ENCODE measurements around the gene EEPD1. TPM values are rescaled to one million over a fixed set of nuclear protein-coding genes. Genes with fewer than 3 reads are reported as not detected.

EEPD1 gene
- total RNA-seq, 6 experiments from 2014 or later, result 0.95 to 2.7 (median 1.5) TPM

DNA sequence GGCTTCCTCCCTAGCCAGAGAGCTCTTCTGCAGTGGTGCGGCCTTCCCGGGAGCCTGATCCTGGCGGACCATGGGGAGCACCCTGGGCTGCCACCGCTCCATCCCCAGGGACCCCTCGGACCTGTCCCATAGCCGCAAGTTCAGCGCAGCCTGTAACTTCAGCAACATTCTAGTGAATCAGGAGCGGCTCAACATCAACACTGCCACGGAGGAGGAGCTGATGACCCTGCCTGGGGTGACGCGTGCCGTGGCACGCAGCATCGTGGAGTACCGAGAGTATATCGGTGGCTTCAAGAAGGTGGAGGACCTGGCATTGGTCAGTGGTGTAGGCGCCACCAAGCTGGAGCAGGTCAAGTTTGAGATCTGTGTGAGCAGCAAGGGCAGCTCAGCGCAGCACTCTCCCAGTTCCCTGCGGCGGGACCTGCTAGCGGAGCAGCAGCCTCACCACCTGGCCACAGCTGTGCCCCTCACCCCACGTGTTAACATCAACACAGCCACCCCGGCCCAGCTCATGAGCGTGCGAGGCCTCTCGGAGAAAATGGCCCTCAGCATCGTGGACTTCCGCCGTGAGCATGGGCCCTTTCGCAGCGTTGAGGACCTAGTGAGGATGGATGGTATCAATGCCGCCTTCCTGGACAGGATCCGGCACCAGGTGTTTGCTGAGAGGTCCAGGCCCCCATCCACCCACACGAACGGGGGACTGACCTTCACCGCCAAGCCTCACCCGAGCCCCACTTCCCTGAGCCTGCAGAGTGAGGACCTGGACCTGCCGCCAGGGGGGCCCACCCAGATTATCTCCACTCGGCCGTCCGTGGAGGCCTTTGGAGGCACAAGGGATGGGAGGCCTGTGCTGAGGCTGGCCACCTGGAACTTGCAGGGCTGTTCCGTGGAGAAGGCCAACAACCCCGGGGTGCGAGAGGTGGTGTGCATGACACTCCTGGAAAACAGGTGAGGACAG is 1.5 kb downstream of the EEPD1 start:
- Mint-ChIP-seq H3K4me3 (peak overlapping the region; percentile 84), H3K27me3 (ENCODE audit: insufficient read depth) (peaks cover under 1% of the 10 kb centered on the region; the same call in 1 of the 2 replicates), H3K36me3 (ENCODE audit: low read depth) (no peaks in the 10 kb centered on the region), H3K4me1 (ENCODE audit: low read depth) (peaks cover 38% of the 10 kb centered on the region), H3K9me3 (no peaks in the 10 kb centered on the region), H3K27ac (no peak overlapping the region)
- DNase-seq, result no peak
- TF ChIP-seq, protein P1, sequence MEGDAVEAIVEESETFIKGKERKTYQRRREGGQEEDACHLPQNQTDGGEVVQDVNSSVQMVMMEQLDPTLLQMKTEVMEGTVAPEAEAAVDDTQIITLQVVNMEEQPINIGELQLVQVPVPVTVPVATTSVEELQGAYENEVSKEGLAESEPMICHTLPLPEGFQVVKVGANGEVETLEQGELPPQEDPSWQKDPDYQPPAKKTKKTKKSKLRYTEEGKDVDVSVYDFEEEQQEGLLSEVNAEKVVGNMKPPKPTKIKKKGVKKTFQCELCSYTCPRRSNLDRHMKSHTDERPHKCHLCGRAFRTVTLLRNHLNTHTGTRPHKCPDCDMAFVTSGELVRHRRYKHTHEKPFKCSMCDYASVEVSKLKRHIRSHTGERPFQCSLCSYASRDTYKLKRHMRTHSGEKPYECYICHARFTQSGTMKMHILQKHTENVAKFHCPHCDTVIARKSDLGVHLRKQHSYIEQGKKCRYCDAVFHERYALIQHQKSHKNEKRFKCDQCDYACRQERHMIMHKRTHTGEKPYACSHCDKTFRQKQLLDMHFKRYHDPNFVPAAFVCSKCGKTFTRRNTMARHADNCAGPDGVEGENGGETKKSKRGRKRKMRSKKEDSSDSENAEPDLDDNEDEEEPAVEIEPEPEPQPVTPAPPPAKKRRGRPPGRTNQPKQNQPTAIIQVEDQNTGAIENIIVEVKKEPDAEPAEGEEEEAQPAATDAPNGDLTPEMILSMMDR (IDR thresholded peaks at IDR 0.05), result no peak; the same call in 1 of the 2 replicates

DNA sequence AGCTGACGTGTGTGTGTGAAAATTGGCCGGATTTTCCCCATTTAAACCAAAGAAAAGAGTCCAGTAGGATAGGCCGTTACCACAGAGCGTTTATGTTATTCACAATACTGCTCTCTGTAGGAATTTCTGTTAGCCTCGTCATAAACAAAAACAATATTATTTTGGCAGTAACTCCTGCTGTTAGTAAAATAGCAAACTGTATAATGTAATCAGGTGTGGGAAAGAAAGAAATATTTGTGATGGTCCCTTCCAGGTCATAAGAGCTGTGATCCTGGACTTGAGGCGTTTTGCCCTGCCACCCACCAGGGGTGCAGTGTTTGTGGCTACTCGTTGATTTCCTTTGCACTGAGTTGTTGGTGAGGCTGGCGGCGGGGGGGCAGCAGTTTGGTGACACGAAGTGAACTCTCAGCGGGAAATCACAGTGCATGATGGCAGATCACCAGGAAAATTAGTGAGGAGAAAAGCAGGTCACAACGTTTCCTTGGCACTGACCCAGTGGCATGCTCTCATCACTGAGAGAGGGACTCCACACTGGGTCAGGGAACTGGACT is 2.8 kb downstream of the EEPD1 start:
- Mint-ChIP-seq H3K27me3 (ENCODE audit: insufficient read depth) (0 out of 2 replicates have a peak, but pooled peaks cover 3% of the 10 kb centered on the region), H3K36me3 (ENCODE audit: low read depth) (no peaks in the 10 kb centered on the region), H3K4me1 (ENCODE audit: low read depth) (peaks cover 38% of the 10 kb centered on the region), H3K27ac (no peak overlapping the region), H3K9me3 (no peaks in the 10 kb centered on the region), H3K4me3 (no peak overlapping the region)
- DNase-seq, result no peak
- TF ChIP-seq, protein P1 (IDR thresholded peaks at IDR 0.05), result no peak

DNA sequence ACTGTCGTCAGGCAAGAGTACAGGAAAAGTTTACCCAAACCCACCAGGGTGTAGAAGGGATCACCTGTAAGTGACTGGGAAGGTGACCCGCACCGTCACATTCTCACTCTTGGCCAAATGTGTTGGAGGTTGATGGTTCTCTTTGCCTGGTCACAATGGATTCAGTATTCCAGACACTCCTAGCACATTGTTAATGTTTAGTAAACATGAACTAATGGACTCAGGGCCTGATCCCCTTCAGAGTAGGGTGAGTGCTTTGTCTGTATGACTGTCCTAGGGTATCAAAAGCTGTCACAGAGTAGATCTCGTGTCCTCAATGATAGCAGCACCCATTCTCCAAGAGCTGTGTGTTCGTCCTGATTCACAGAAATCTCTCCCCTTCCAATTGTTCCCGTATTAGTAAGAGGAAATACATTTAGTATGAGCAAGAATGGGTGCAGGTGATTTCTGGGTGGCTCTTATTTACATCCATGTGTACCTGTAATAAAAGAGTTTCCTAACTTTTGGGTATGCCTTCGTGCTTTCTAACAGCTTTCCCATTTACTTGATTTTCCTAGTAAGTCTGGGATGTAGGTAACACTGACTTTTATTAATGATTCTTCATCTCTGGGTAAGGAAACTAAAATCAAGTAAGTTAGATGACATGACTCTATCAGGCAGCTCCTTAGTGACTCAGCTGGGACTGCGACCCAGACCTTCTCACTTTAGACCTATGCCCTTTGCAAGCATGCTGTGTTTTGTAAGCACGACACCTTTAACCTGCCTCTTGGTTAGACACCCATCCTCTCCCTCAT is 4.7 kb downstream of the EEPD1 start:
- Mint-ChIP-seq H3K27ac (no peak overlapping the region; the same call in 1 of the 2 replicates), H3K9me3 (no peaks in the 10 kb centered on the region), H3K36me3 (ENCODE audit: low read depth) (no peaks in the 10 kb centered on the region), H3K4me1 (ENCODE audit: low read depth) (peaks cover 32% of the 10 kb centered on the region), H3K4me3 (no peak overlapping the region), H3K27me3 (ENCODE audit: insufficient read depth) (0 out of 2 replicates have a peak, but pooled peaks cover 3% of the 10 kb centered on the region)
- TF ChIP-seq, protein P1 (IDR thresholded peaks at IDR 0.05), result no peak
- DNase-seq, result no peak

DNA sequence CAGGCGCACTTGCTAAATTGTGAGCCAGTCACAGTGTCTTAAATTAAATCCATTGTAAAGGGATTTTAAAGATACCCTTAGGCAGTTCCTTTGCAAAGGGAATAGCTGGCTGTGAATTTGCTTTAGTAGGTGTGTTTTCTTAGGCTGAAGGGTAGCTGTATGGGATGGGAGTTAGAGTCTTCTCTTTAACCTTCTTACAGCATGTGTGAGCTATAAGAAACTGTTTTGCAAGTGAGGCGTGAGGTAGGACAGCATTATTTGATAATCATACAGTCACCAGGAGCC is 5.2 kb downstream of the EEPD1 start:
- 0 out of 2 replicates have a peak, but pooled peaks cover 3% of the 10 kb centered on the region for H3K27me3 Mint-ChIP-seq (ENCODE audit: insufficient read depth)
- H3K4me1 Mint-ChIP-seq (ENCODE audit: low read depth), result peaks cover 32% of the 10 kb centered on the region
- DNase-seq, result no peak
- no peak overlapping the region for H3K27ac Mint-ChIP-seq
- H3K36me3 Mint-ChIP-seq (ENCODE audit: low read depth), result no peaks in the 10 kb centered on the region
- TF ChIP-seq, protein P1 (IDR thresholded peaks at IDR 0.05), result no peak
- no peak overlapping the region for H3K4me3 Mint-ChIP-seq
- no peaks in the 10 kb centered on the region for H3K9me3 Mint-ChIP-seq

DNA sequence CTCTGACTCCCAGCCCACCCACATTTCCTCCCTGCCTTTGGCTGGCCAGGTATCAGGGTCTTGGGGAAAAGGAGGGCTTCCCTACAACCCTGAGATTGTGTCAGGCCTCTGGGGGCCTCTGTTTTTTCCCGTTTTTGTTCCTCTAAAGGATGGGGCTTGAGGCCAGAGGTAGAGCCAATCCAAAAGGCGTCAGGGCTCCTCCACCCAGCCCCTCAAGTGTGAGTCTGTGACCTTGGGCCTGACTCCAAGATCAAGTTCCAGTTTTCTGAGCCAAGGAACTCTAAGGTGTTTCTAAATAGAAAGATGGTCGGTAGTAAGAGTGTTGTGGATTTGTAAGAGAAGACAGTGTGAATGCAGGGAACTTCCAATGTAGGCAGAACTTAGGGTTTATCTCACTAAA is 6.6 kb downstream of the EEPD1 start:
- TF ChIP-seq, protein P1 (IDR thresholded peaks at IDR 0.05), result no peak
- H3K4me3 Mint-ChIP-seq, result no peak overlapping the region
- H3K27ac Mint-ChIP-seq, result no peak overlapping the region

More for the DNA sequence above, 6.6 kb downstream of the EEPD1 start:
- Mint-ChIP-seq H3K4me1 (ENCODE audit: low read depth) (peaks cover 24% of the 10 kb centered on the region), H3K36me3 (ENCODE audit: low read depth) (no peaks in the 10 kb centered on the region), H3K27me3 (ENCODE audit: insufficient read depth) (peaks cover 3% of the 10 kb centered on the region; the same call in 1 of the 2 replicates), H3K9me3 (no peaks in the 10 kb centered on the region)
- DNase-seq, result no peak

Measured in HFFc6 (cell line).